ENCODE data around the gene LRRC75A. TPM values are rescaled to one million over a fixed set of nuclear protein-coding genes. Genes with fewer than 3 reads are reported as not detected.

Gene LRRC75A
- polyA plus RNA-seq, 1 donor from 2014 or later = 0.53 TPM

DNA sequence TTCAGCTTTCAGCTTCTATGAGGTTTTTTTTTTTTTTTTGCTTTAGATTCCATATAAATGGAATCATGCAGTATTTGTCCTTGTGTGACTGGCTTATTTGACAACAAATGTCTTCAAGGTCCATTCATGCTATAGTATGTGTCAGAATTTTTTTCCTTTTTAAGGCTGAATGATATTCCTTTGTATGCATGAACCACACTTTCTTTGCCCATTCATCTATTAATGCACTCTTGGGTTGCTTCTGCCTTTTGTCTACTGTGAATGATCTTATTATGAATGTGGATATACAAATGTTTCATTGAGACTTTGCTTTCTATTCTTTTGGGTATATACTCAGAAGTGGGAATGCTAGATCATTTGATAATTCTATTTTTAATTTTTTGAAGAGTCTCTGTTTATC is 27.0 kb upstream of the LRRC75A start:
- H3K9ac ChIP-seq (ENCODE audit: low read length) = no peak overlapping the region
- H3K4me3 ChIP-seq (ENCODE audit: low read length) = no peak overlapping the region

DNA sequence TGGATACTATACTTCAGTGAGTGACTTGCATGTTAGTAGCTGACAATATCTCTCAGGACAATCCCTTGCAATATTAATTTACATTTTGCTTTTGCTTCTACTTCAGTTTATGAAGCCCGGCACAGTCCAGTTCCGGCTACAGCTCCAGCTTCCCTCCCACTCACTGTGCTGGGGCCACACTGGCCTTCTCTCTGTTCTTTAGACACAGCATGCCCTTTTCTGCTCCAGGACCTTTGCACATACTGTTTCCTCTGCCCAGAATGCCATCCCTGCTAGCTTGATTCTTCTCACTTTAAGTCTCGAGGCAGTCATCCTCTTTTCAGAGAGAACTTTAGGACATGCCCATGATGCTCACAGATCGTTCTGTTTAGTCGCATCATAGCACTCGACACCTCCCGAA is 25.5 kb upstream of the LRRC75A start:
- Histone ChIP-seq H4K20me1 (ENCODE audit: insufficient read depth) (no peaks in the 10 kb centered on the region), H3K4me3 (ENCODE audit: low read length) (no peak overlapping the region), H3K79me2 (replicated peaks; ENCODE audit: insufficient read depth, low read length) (no peaks in the 10 kb centered on the region), H3K27ac (ENCODE audit: low read length) (no peak overlapping the region), H2AFZ (ENCODE audit: low read depth, low read length) (no peak overlapping the region), H3K4me2 (ENCODE audit: low read length) (no peak overlapping the region), H3F3A (ENCODE audit: insufficient read depth, low read length, poor library complexity, severe bottlenecking) (no peaks in the 10 kb centered on the region), H3K9me3 (ENCODE audit: low read length) (no peaks in the 10 kb centered on the region), H3K27me3 (ENCODE audit: insufficient read depth, low read depth, low read length) (no peaks in the 10 kb centered on the region), H3K36me3 (ENCODE audit: insufficient read depth, low read length) (no peaks in the 10 kb centered on the region), H3K9ac (ENCODE audit: low read length) (no peak overlapping the region), H3K9me2 (ENCODE audit: insufficient read depth, low read length) (no peaks in the 10 kb centered on the region)
- TF ChIP-seq, protein P1, sequence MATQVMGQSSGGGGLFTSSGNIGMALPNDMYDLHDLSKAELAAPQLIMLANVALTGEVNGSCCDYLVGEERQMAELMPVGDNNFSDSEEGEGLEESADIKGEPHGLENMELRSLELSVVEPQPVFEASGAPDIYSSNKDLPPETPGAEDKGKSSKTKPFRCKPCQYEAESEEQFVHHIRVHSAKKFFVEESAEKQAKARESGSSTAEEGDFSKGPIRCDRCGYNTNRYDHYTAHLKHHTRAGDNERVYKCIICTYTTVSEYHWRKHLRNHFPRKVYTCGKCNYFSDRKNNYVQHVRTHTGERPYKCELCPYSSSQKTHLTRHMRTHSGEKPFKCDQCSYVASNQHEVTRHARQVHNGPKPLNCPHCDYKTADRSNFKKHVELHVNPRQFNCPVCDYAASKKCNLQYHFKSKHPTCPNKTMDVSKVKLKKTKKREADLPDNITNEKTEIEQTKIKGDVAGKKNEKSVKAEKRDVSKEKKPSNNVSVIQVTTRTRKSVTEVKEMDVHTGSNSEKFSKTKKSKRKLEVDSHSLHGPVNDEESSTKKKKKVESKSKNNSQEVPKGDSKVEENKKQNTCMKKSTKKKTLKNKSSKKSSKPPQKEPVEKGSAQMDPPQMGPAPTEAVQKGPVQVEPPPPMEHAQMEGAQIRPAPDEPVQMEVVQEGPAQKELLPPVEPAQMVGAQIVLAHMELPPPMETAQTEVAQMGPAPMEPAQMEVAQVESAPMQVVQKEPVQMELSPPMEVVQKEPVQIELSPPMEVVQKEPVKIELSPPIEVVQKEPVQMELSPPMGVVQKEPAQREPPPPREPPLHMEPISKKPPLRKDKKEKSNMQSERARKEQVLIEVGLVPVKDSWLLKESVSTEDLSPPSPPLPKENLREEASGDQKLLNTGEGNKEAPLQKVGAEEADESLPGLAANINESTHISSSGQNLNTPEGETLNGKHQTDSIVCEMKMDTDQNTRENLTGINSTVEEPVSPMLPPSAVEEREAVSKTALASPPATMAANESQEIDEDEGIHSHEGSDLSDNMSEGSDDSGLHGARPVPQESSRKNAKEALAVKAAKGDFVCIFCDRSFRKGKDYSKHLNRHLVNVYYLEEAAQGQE (IDR thresholded peaks at IDR 0.05; ENCODE audit: borderline replicate concordance) = no peak
- TF ChIP-seq EZH2 (IDR thresholded peaks at IDR 0.05; ENCODE audit: borderline replicate concordance, insufficient read depth, low read length, poor library complexity, severe bottlenecking) = no peak
- no peak for TF ChIP-seq TAF1 (IDR thresholded peaks at IDR 0.05; ENCODE audit: low read depth)
- TF ChIP-seq EP300 (conservative IDR thresholded peaks at IDR 0.05; ENCODE audit: poor library complexity, severe bottlenecking) = no peak
- TF ChIP-seq SMC3 (conservative IDR thresholded peaks at IDR 0.05; ENCODE audit: poor library complexity) = no peak
- no peak for TF ChIP-seq POLR2AphosphoS5 (IDR thresholded peaks at IDR 0.05)
- TF ChIP-seq, protein P2, sequence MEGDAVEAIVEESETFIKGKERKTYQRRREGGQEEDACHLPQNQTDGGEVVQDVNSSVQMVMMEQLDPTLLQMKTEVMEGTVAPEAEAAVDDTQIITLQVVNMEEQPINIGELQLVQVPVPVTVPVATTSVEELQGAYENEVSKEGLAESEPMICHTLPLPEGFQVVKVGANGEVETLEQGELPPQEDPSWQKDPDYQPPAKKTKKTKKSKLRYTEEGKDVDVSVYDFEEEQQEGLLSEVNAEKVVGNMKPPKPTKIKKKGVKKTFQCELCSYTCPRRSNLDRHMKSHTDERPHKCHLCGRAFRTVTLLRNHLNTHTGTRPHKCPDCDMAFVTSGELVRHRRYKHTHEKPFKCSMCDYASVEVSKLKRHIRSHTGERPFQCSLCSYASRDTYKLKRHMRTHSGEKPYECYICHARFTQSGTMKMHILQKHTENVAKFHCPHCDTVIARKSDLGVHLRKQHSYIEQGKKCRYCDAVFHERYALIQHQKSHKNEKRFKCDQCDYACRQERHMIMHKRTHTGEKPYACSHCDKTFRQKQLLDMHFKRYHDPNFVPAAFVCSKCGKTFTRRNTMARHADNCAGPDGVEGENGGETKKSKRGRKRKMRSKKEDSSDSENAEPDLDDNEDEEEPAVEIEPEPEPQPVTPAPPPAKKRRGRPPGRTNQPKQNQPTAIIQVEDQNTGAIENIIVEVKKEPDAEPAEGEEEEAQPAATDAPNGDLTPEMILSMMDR (IDR thresholded peaks at IDR 0.05; ENCODE audit: poor library complexity, severe bottlenecking) = no peak
- TF ChIP-seq MXI1 (conservative IDR thresholded peaks at IDR 0.05; ENCODE audit: poor library complexity, severe bottlenecking) = no peak
- TF ChIP-seq RAD21 (conservative IDR thresholded peaks at IDR 0.05) = no peak

More for the DNA sequence above, 27.0 kb upstream of the LRRC75A start:
- Histone ChIP-seq H3K79me2 (replicated peaks; ENCODE audit: insufficient read depth, low read length) (no peaks in the 10 kb centered on the region), H2AFZ (ENCODE audit: low read depth, low read length) (no peak overlapping the region), H3K27ac (ENCODE audit: low read length) (no peak overlapping the region), H3K27me3 (ENCODE audit: insufficient read depth, low read depth, low read length) (no peaks in the 10 kb centered on the region), H3K4me2 (ENCODE audit: low read length) (no peak overlapping the region), H3K36me3 (ENCODE audit: insufficient read depth, low read length) (no peaks in the 10 kb centered on the region), H3K9me3 (ENCODE audit: low read length) (no peaks in the 10 kb centered on the region), H3K9me2 (ENCODE audit: insufficient read depth, low read length) (no peaks in the 10 kb centered on the region), H3F3A (ENCODE audit: insufficient read depth, low read length, poor library complexity, severe bottlenecking) (no peaks in the 10 kb centered on the region), H4K20me1 (ENCODE audit: insufficient read depth) (no peaks in the 10 kb centered on the region)
- TF ChIP-seq SMC3 (conservative IDR thresholded peaks at IDR 0.05; ENCODE audit: poor library complexity) = no peak
- TF ChIP-seq EP300 (conservative IDR thresholded peaks at IDR 0.05; ENCODE audit: poor library complexity, severe bottlenecking) = no peak
- TF ChIP-seq POLR2AphosphoS5 (IDR thresholded peaks at IDR 0.05) = no peak
- TF ChIP-seq, protein P1 (IDR thresholded peaks at IDR 0.05; ENCODE audit: borderline replicate concordance) = no peak
- TF ChIP-seq EZH2 (IDR thresholded peaks at IDR 0.05; ENCODE audit: borderline replicate concordance, insufficient read depth, low read length, poor library complexity, severe bottlenecking) = no peak
- TF ChIP-seq TAF1 (IDR thresholded peaks at IDR 0.05; ENCODE audit: low read depth) = no peak
- TF ChIP-seq RAD21 (conservative IDR thresholded peaks at IDR 0.05) = no peak
